GM18909 (cell line): Measurements from ENCODE around the gene BCL2L13.
"Not testable (repeated sequence)": the region's sequence is repeated elsewhere in the genome, so short reads cannot be mapped to it uniquely, and the experiment has no call there.

Experiments used
- ATAC-seq: cut with Tn5 transposase; IDR thresholded peaks from one replicate; pipeline ENCODE4 v1.9.1; 2021; ENCODE audit warnings: mild to moderate bottlenecking; ENCODE audit not compliant: unreplicated experiment, poor library complexity

The BCL2L13 gene

GRCh38 chr22:17692841-17693240, 54.3 kb downstream of the BCL2L13 start:
- ATAC-seq = no peak

- no peak for ATAC-seq
Observed at GRCh38 chr22:17694193-17694592, 55.6 kb downstream of the BCL2L13 start.

- no peak for ATAC-seq
Observed at GRCh38 chr22:17694752-17695151, 56.2 kb downstream of the BCL2L13 start.

GRCh38 chr22:17695986-17696385, 57.4 kb downstream of the BCL2L13 start:
- ATAC-seq = no peak

- ATAC-seq = not testable (repeated sequence)
Observed at GRCh38 chr22:17697196-17697595, 58.6 kb downstream of the BCL2L13 start.

GRCh38 chr22:17698276-17698675, 59.7 kb downstream of the BCL2L13 start:
- ATAC-seq = not testable (repeated sequence)

GRCh38 chr22:17698948-17699347, 60.4 kb downstream of the BCL2L13 start:
- no peak for ATAC-seq

- no peak for ATAC-seq
Observed at GRCh38 chr22:17699696-17700340, 61.3 kb downstream of the BCL2L13 start.

GRCh38 chr22:17700778-17701177, 62.2 kb downstream of the BCL2L13 start:
- ATAC-seq = no peak

GRCh38 chr22:17703811-17704210, 65.3 kb downstream of the BCL2L13 start:
- ATAC-seq = no peak

- ATAC-seq = no peak
Observed at GRCh38 chr22:17705546-17705945, 67.0 kb downstream of the BCL2L13 start.

GRCh38 chr22:17705951-17706900, 67.7 kb downstream of the BCL2L13 start:
- ATAC-seq = peak; percentile 79

GRCh38 chr22:17706947-17707346, 68.4 kb downstream of the BCL2L13 start:
- no peak for ATAC-seq

- no peak for ATAC-seq
Observed at GRCh38 chr22:17707526-17707925, 69.0 kb downstream of the BCL2L13 start.

GRCh38 chr22:17710023-17710422, 71.5 kb downstream of the BCL2L13 start:
- ATAC-seq = no peak

- no peak for ATAC-seq
Observed at GRCh38 chr22:17712441-17712840, 73.9 kb downstream of the BCL2L13 start.

- ATAC-seq = no peak
Observed at GRCh38 chr22:17716529-17716928, 78.0 kb downstream of the BCL2L13 start.

GRCh38 chr22:17717708-17718107, 79.2 kb downstream of the BCL2L13 start:
- no peak for ATAC-seq

GRCh38 chr22:17719911-17720310, 81.4 kb downstream of the BCL2L13 start:
- ATAC-seq = no peak

GRCh38 chr22:17724241-17724640, 85.7 kb downstream of the BCL2L13 start:
- no peak for ATAC-seq

- no peak for ATAC-seq
Observed at GRCh38 chr22:17724678-17725499, 86.3 kb downstream of the BCL2L13 start.
